LNCaP clone FGC (cell line): ENCODE measurements around the gene LDB3.

Experiments used
- DNase-seq: peaks from one replicate; pipeline ENCODE4 v3.0.0-alpha.2; 2011; ENCODE audit warnings: low read depth
- H3K4me3 ChIP-seq: 2 replicates; pipeline ENCODE4 v1.5.1; 2011; ENCODE audit warnings: mild to moderate bottlenecking, low read depth, low read length, control low read depth
- CTCF ChIP-seq: IDR thresholded peaks from 2 replicates; pipeline ENCODE4 v1.5.1; 2012; ENCODE audit warnings: mild to moderate bottlenecking; ENCODE audit not compliant: control insufficient read depth, insufficient read depth; ENCODE audit errors: extremely low read depth

Gene LDB3

GRCh38 chr10:86698207-86698940, 30.1 kb downstream of the LDB3 start:
- TF ChIP-seq CTCF = no peak
- no peak overlapping the region for H3K4me3 ChIP-seq
- DNase-seq = no peak

GRCh38 chr10:86699125-86699524, 30.8 kb downstream of the LDB3 start:
- no peak for TF ChIP-seq CTCF
- DNase-seq = no peak
- no peak overlapping the region for H3K4me3 ChIP-seq

GRCh38 chr10:86699541-86699940, 31.2 kb downstream of the LDB3 start:
- no peak for DNase-seq
- TF ChIP-seq CTCF = no peak
- no peak overlapping the region for H3K4me3 ChIP-seq

- no peak for DNase-seq
- no peak for TF ChIP-seq CTCF
These were observed 31.9 kb downstream of the LDB3 start for GRCh38 chr10:86699991-86700840.

GRCh38 chr10:86700851-86701617, 32.7 kb downstream of the LDB3 start:
- no peak for DNase-seq
- no peak overlapping the region for H3K4me3 ChIP-seq
- TF ChIP-seq CTCF = no peak

More at GRCh38 chr10:86699991-86700840, 31.9 kb downstream of the LDB3 start:
- H3K4me3 ChIP-seq = no peak overlapping the region

GRCh38 chr10:86703176-86703575, 34.9 kb downstream of the LDB3 start:
- no peak for DNase-seq
- H3K4me3 ChIP-seq = no peak overlapping the region
- no peak for TF ChIP-seq CTCF
